GM12878 (cell line): Measurements from ENCODE around the gene ITGAL. TPM values are rescaled to one million over a fixed set of nuclear protein-coding genes. Genes with fewer than 3 reads are reported as not detected.
"Not testable (repeated sequence)": the region's sequence is repeated elsewhere in the genome, so short reads cannot be mapped to it uniquely, and the experiment has no call there.

ENCODE experiments used
- ATAC-seq: fragments of 200-7000 bp; cut with Tn5 transposase; 3 replicates; pipeline ENCODE4 v1.9.1; 2020; ENCODE audit warnings: mild to moderate bottlenecking, moderate library complexity
- BruUV-seq: library from RNA; stranded (reverse); fragments of 400-500 nt; replicated peaks from 2 replicates; lab custom pipeline; 2021; lab: Mats Ljungman, UMichigan
- CTCF ChIA-PET: fragments of 300-600 bp; sonication (Branson Sonifier 250); formaldehyde crosslinking; extraction: SDS; loops from one replicate; lab custom pipeline; 2021; ENCODE audit warnings: inconsistent platforms; lab: Yijun Ruan, JAX
- POLR2A ChIA-PET: fragments of 350-600 bp; formaldehyde crosslinking; extraction: SDS; loops from one replicate; lab custom pipeline; 2021; ENCODE audit warnings: inconsistent platforms; lab: Charles Lee
- RAD21 ChIA-PET: fragments of 300-600 bp; sonication (Branson Sonifier 250); formaldehyde crosslinking; loops from one replicate; lab custom pipeline; 2023; ENCODE audit warnings: antibody characterized with exemption; ENCODE audit not compliant: unreplicated experiment; lab: Charles Lee
- SMC1A ChIA-PET: fragments of 300-600 bp; sonication (Branson Sonifier 250); formaldehyde crosslinking; loops from one replicate; lab custom pipeline; 2023; ENCODE audit not compliant: unreplicated experiment, uncharacterized antibody; lab: Charles Lee
- DNase-seq: peaks from one replicate; pipeline ENCODE4 v3.0.0-alpha.2; 2011; ENCODE audit warnings: low read depth, low spot score
- FAIRE-seq: peaks from 3 replicates; lab custom pipeline; 2011; peaks lifted over from hg19 to GRCh38; lab: Jason Lieb, UNC
- H2AFZ ChIP-seq: 2 replicates; pipeline ENCODE4 v1.6.0; 2011; ENCODE audit warnings: low read depth, low read length, control low read depth; ENCODE audit not compliant: control insufficient read depth
- H3K27ac ChIP-seq: 2 replicates; pipeline ENCODE4 v1.5.1; 2011; ENCODE audit warnings: control low read depth; ENCODE audit not compliant: control insufficient read depth, insufficient read depth
- H3K27me3 ChIP-seq, 2 experiments: replicated peaks in 1 of 2; 2 replicates each; pipeline versions ENCODE4 v1.6.0 to v1.6.1; 2011; ENCODE audit warnings: low read length in 1 of 2; ENCODE audit not compliant: control insufficient read depth in 2 of 2, insufficient read depth in 2 of 2
- H3K36me3 ChIP-seq, 2 experiments: 2 replicates each; pipeline ENCODE4 v1.5.1; 2011; ENCODE audit warnings: low read length in 1 of 2; ENCODE audit not compliant: control insufficient read depth in 2 of 2, insufficient read depth in 2 of 2
- H3K4me1 ChIP-seq: 2 replicates; pipeline ENCODE4 v1.6.1; 2011; ENCODE audit warnings: mild to moderate bottlenecking, low read length, moderate library complexity, mixed read lengths; ENCODE audit not compliant: control insufficient read depth, insufficient read depth
- H3K4me2 ChIP-seq: 2 replicates; pipeline ENCODE4 v1.6.0; 2011; ENCODE audit warnings: control low read depth; ENCODE audit not compliant: control insufficient read depth, insufficient read depth
- H3K4me3 ChIP-seq: fragments of 200-600 bp; sonication (generic); 2 replicates; pipeline ENCODE4 v1.5.1; 2016
- H3K79me2 ChIP-seq: 2 replicates; pipeline ENCODE4 v1.6.0; 2011; ENCODE audit warnings: low read length; ENCODE audit not compliant: control insufficient read depth, insufficient read depth
- H3K9ac ChIP-seq: 2 replicates; pipeline ENCODE4 v1.8.0; 2011; ENCODE audit warnings: low read length, control low read depth, mixed read lengths; ENCODE audit not compliant: control insufficient read depth, insufficient read depth
- H3K9me3 ChIP-seq: replicated peaks from 3 replicates; pipeline ENCODE4 v1.5.1; 2011; ENCODE audit warnings: mild to moderate bottlenecking, low read length; ENCODE audit not compliant: control insufficient read depth, insufficient read depth
- H4K20me1 ChIP-seq: 2 replicates; pipeline ENCODE4 v1.6.0; 2011; ENCODE audit not compliant: control insufficient read depth, insufficient read depth
- CBX5 ChIP-seq: sonication (generic); IDR thresholded peaks from 2 replicates; pipeline ENCODE4 v1.6.1; 2016; ENCODE audit warnings: low read depth, moderate library complexity, mild to moderate bottlenecking, inconsistent platforms
- DPF2 ChIP-seq: fragments of 450-650 bp; IDR thresholded peaks from 2 replicates; pipeline ENCODE4 v1.6.1; 2017; ENCODE audit warnings: mild to moderate bottlenecking
- MLLT1 ChIP-seq: fragments of 450-650 bp; IDR thresholded peaks from 2 replicates; pipeline ENCODE4 v1.6.1; 2016; ENCODE audit warnings: mild to moderate bottlenecking
- NR2C1 ChIP-seq: fragments of 450-650 bp; IDR thresholded peaks from 2 replicates; pipeline ENCODE4 v1.6.1; 2017; ENCODE audit warnings: antibody characterized with exemption, mild to moderate bottlenecking, moderate library complexity
- ZNF384 ChIP-seq: IDR thresholded peaks from 2 replicates; pipeline ENCODE4 v1.6.1; 2012; ENCODE audit warnings: low read depth, mild to moderate bottlenecking, low read length, improper control_type of control experiment, borderline replicate concordance
- WGBS: methylation state at CpG from one replicate; pipeline ENCODE4 v1.1.6; 2016; ENCODE audit warnings: low lambda C conversion rate; ENCODE audit not compliant: insufficient replicate concordance, insufficient coverage; ENCODE audit errors: missing lambda C conversion rate; 5-methylcytosine and 5-hydroxymethylcytosine counted together
- in situ Hi-C: fragments of 300-500 bp; cut with MboI; formaldehyde crosslinking; loops from 9 replicates; pipeline ENCODE4 v1.14.3; 2018; ENCODE audit warnings: mixed read lengths
- intact Hi-C: fragments of 100-400 bp; cut with micrococcal nuclease; formaldehyde crosslinking; loops from one replicate; pipeline ENCODE4 v1.14.2; 2022; ENCODE audit not compliant: unreplicated experiment
- polyA plus RNA-seq, 11 experiments: library from polyadenylated mRNA; depleted of rRNA in 4 of 11; unstranded in 6 of 11; stranded (reverse) in 5 of 11; fragments of >200 nt; fragmentation: Nextera tagmentation in 4 of 11; fragmentation: Illumina TruSeq in 1 of 11; extraction: Ambion mirVana in 4 of 11; extraction: Trizol in 1 of 11; gene quantifications; 1 replicate in 1 of 11; 2 replicates in 10 of 11; pipeline versions ENCODE4 v1.2.1 to v1.2.3, GENCODE V29; 2011 to 2016; ENCODE audit warnings: inconsistent platforms in 2 of 11, missing spikeins in 2 of 11, low read depth in 1 of 11
- total RNA-seq, 4 experiments: library from RNA; depleted of rRNA in 3 of 4; stranded (reverse); fragments of >200 nt in 3 of 4; fragmentation: Illumina TruSeq in 1 of 4; extraction: Trizol in 1 of 4; gene quantifications; 2 replicates each; pipeline versions ENCODE4 v1.2.1 to v1.2.3, GENCODE V29; 2013 to 2021

The ITGAL gene
- total and polyA plus RNA-seq, 10 of the 15 experiments (the other 5 are each of a cell fraction or from before 2014, with no cell fraction given): 10.7 to 170 (median 96.9) TPM

- H3K4me1 ChIP-seq: peaks cover 47% of the 10 kb centered on the region
- TF ChIP-seq CBX5 (0 out of 2 replicates have a peak, but pooled peaks have one; percentile 12), DPF2 (no peak), NR2C1 (0 out of 2 replicates have a peak, but pooled peaks have one; percentile 8), ZNF384 (peak; percentile 23; the same call in 1 of the 2 replicates)
- in situ Hi-C loops (loop anchor here (25.0 kb wide), 1 partner anchor 1428 kb away; no protein-coding TSS in a partner anchor), intact Hi-C loops (loop anchor here (2.0 kb wide), 1 partner anchor 29 kb away; the partner anchor contains the start of gene DCTPP1)
- RAD21 ChIA-PET: interaction anchor here (0.7 to 8.5 kb wide), 9 partner anchors 9 to 75 kb away, joined by 3 to 307 read pairs (median 4); partner anchors contain the start of genes DCTPP1, ITGAL and ZNF747
- CTCF ChIA-PET: interaction anchor here (1.2 to 7.8 kb wide), 5 partner anchors 12 to 139 kb away, joined by 4 to 125 read pairs (median 44); partner anchors contain the start of genes DCTPP1, ITGAL, SEPHS2 and ZNF747
- H4K20me1 ChIP-seq: no peaks in the 10 kb centered on the region
- BruUV-seq: TSS peak; percentile 68
- no peaks in the 10 kb centered on the region for H3K27me3 ChIP-seq
- H3K36me3 ChIP-seq: no peaks in the 10 kb centered on the region
- peak overlapping the region; percentile 9; the same call in 1 of the 2 replicates for H3K4me3 ChIP-seq
- peak overlapping the region; percentile 77 for H3K9ac ChIP-seq
- SMC1A ChIA-PET: interaction anchor here (1.3 to 19.4 kb wide), 7 partner anchors 9 to 76 kb away, joined by 4 to 431 read pairs (median 8); partner anchors contain the start of genes DCTPP1, ITGAL and SEPHS2
- no peaks in the 10 kb centered on the region for H3K79me2 ChIP-seq
- WGBS: under 1% methylated on average over 11 of the region's 11 CpGs
- ATAC-seq (peak; percentile 62), DNase-seq (no peak), FAIRE-seq (peak; percentile 44)
- no peaks in the 10 kb centered on the region for H3K9me3 ChIP-seq
- POLR2A ChIA-PET: interaction anchor here (0.9 to 10.6 kb wide), 7 partner anchors 9 to 175 kb away, joined by 3 to 367 read pairs (median 31); partner anchors contain the start of genes ITGAL, SEPHS2 and ZNF747
- H2AFZ ChIP-seq: no peak overlapping the region; the same call in 1 of the 2 replicates
- peak overlapping the region; percentile 89 for H3K27ac ChIP-seq
- peak overlapping the region; percentile 46 for H3K4me2 ChIP-seq
These were observed 13.1 kb upstream of the ITGAL start for GRCh38 chr16:30459456-30459855.

- in situ Hi-C loops: loop anchor here (25.0 kb wide), 1 partner anchor 1426 kb away; no protein-coding TSS in a partner anchor
- H3K4me3 ChIP-seq, H3K4me2 ChIP-seq, H3K36me3 ChIP-seq, ATAC-seq, BruUV-seq, H3K27me3 ChIP-seq, H2AFZ ChIP-seq, intact Hi-C loops, DNase-seq, FAIRE-seq, H3K9me3 ChIP-seq, H3K79me2 ChIP-seq, H4K20me1 ChIP-seq, H3K9ac ChIP-seq: not testable (repeated sequence)
- SMC1A ChIA-PET: interaction anchor here (0.8 to 19.4 kb wide), 7 partner anchors 11 to 90 kb away, joined by 3 to 431 read pairs (median 5); partner anchors contain the start of genes DCTPP1 and ITGAL
- CTCF ChIA-PET: interaction anchor here (0.6 to 7.8 kb wide), 5 partner anchors 10 to 398 kb away, joined by 3 to 125 read pairs (median 12); partner anchors contain the start of genes DCTPP1 and ITGAL
- 65% methylated on average over 5 of the region's 5 CpGs for WGBS
- POLR2A ChIA-PET: interaction anchor here (0.6 to 10.6 kb wide), 8 partner anchors 11 to 154 kb away, joined by 3 to 367 read pairs (median 4); partner anchors contain the start of genes DCTPP1 and ITGAL
- RAD21 ChIA-PET: interaction anchor here (0.6 to 8.5 kb wide), 5 partner anchors 11 to 74 kb away, joined by 3 to 307 read pairs (median 4); partner anchors contain the start of genes DCTPP1, ITGAL and ZNF747
- 0 out of 2 replicates have a peak, but pooled peaks have one; percentile 30 for TF ChIP-seq MLLT1
- Histone ChIP-seq H3K4me1 (peaks cover 41% of the 10 kb centered on the region), H3K27ac (0 out of 2 replicates have a peak overlapping the region, but pooled peaks have one; percentile 89)
These were observed 11.1 kb upstream of the ITGAL start for GRCh38 chr16:30461426-30461825.
